HepG2 (cell line): Measurements from ENCODE around the gene AMPH. TPM values are rescaled to one million over a fixed set of nuclear protein-coding genes. Genes with fewer than 3 reads are reported as not detected.

ENCODE experiments used
- ATAC-seq: fragments of 200-7000 bp; cut with Tn5 transposase; 3 replicates; pipeline ENCODE4 v1.9.1; 2020; ENCODE audit warnings: mild to moderate bottlenecking, moderate library complexity
- BruUV-seq: library from RNA; stranded (reverse); fragments of 400-500 nt; replicated peaks from 2 replicates; lab custom pipeline; 2021; lab: Mats Ljungman, UMichigan
- CTCF ChIA-PET: fragments of 300-600 bp; formaldehyde crosslinking; extraction: SDS; loops from one replicate; lab custom pipeline; 2021; ENCODE audit warnings: low total read pairs, inconsistent platforms, low intra/inter-chr PET ratio; lab: Yijun Ruan, JAX
- POLR2A ChIA-PET: fragments of 350-600 bp; sonication (Branson Sonifier 250); formaldehyde crosslinking; loops from one replicate; lab custom pipeline; 2020; ENCODE audit warnings: antibody characterized with exemption, inconsistent platforms; lab: Yijun Ruan, JAX
- DNase-seq: peaks from one replicate; pipeline ENCODE4 v3.0.0-alpha.2; 2015; ENCODE audit warnings: low spot score
- FAIRE-seq: peaks from 3 replicates; lab custom pipeline; 2011; peaks lifted over from hg19 to GRCh38; lab: Jason Lieb, UNC
- H2AFZ ChIP-seq: one replicate; pipeline ENCODE4 v1.6.1; 2011; ENCODE audit warnings: low read length, inconsistent platforms
- H3K27ac ChIP-seq: fragments of 300-600 bp; 3 replicates; pipeline ENCODE4 v1.8.0; 2011; ENCODE audit warnings: mixed run types, mild to moderate bottlenecking, mixed read lengths, low read length, inconsistent platforms; ENCODE audit not compliant: insufficient read depth; ENCODE audit errors: extremely low read length
- H3K27me3 ChIP-seq, 2 experiments: fragments of 200-600 bp in 1 of 2; 2 replicates in 1 of 2; 3 replicates in 1 of 2; pipeline versions ENCODE4 v1.6.0 to v1.8.0; 2011; ENCODE audit warnings: low read length in 2 of 2, mild to moderate bottlenecking in 2 of 2, moderate library complexity in 2 of 2, inconsistent platforms in 1 of 2; ENCODE audit not compliant: insufficient read depth in 2 of 2, control insufficient read depth in 1 of 2
- H3K36me3 ChIP-seq, 2 experiments: fragments of 200-600 bp in 1 of 2; replicated peaks in 1 of 2; 2 replicates in 1 of 2; 3 replicates in 1 of 2; pipeline versions ENCODE4 v1.5.1 to v1.8.0; 2011; ENCODE audit warnings: low read length in 2 of 2, inconsistent platforms in 1 of 2; ENCODE audit not compliant: insufficient read depth in 2 of 2, control insufficient read depth in 1 of 2
- H3K4me1 ChIP-seq: 2 replicates; pipeline ENCODE4 v1.5.1; 2012; ENCODE audit warnings: low read length, inconsistent platforms; ENCODE audit not compliant: insufficient read depth
- H3K4me2 ChIP-seq: 2 replicates; pipeline ENCODE4 v1.6.0; 2011; ENCODE audit warnings: low read depth, low read length, inconsistent platforms
- H3K4me3 ChIP-seq, 3 experiments: fragments of 200-600 bp in 1 of 3; sonication (generic), shearing (Covaris generic) in 1 of 3; replicated peaks in 1 of 3; 2 replicates each; pipeline ENCODE4 v1.5.1; 2011 to 2016; ENCODE audit warnings: low read length in 3 of 3, inconsistent platforms in 2 of 3, low read depth in 2 of 3, mild to moderate bottlenecking in 2 of 3, control low read depth in 1 of 3, mixed read lengths in 1 of 3; ENCODE audit not compliant: insufficient read depth in 1 of 3
- H3K79me2 ChIP-seq: one replicate; pipeline ENCODE4 v1.6.1; 2011; ENCODE audit warnings: low read length, inconsistent platforms; ENCODE audit not compliant: insufficient read depth
- H3K9ac ChIP-seq: 2 replicates; pipeline ENCODE4 v1.6.0; 2011; ENCODE audit warnings: mild to moderate bottlenecking, low read depth, low read length, inconsistent platforms; ENCODE audit not compliant: insufficient read depth
- H3K9me3 ChIP-seq: 2 replicates; pipeline ENCODE4 v1.5.1; 2012; ENCODE audit warnings: mild to moderate bottlenecking, low read length
- H4K20me1 ChIP-seq: 2 replicates; pipeline ENCODE4 v1.6.0; 2011; ENCODE audit warnings: inconsistent platforms, mild to moderate bottlenecking, low read length, moderate library complexity; ENCODE audit not compliant: insufficient read depth
- ATM ChIP-seq: fragments of 450-650 bp; IDR thresholded peaks from 2 replicates; pipeline ENCODE4 v1.7.1; 2017; ENCODE audit warnings: mild to moderate bottlenecking, borderline replicate concordance
- JDP2 ChIP-seq: sonication (generic); formaldehyde crosslinking; IDR thresholded peaks from 2 replicates; pipeline ENCODE4 v1.8.1; 2022; ENCODE audit warnings: missing genetic modification reagents, borderline replicate concordance
- KDM5B ChIP-seq: sonication (generic); formaldehyde crosslinking; IDR thresholded peaks from 2 replicates; pipeline ENCODE4 v1.4.0; 2020; ENCODE audit warnings: missing genetic modification reagents, mild to moderate bottlenecking, borderline replicate concordance
- MAFF ChIP-seq: IDR thresholded peaks from 2 replicates; pipeline ENCODE4 v1.6.1; 2011; ENCODE audit warnings: low read depth, low read length, improper control_type of control experiment
- MAFK ChIP-seq, 2 experiments: IDR thresholded peaks in 1 of 2; conservative IDR thresholded peaks in 1 of 2; 2 replicates each; pipeline ENCODE4 v1.6.1; 2011; ENCODE audit warnings: improper control_type of control experiment in 2 of 2, low read length in 2 of 2
- NFATC3 ChIP-seq: sonication (generic); formaldehyde crosslinking; IDR thresholded peaks from 2 replicates; pipeline ENCODE4 v1.5.1; 2020; ENCODE audit warnings: mild to moderate bottlenecking, missing genetic modification reagents
- NFIB ChIP-seq: sonication (generic); formaldehyde crosslinking; IDR thresholded peaks from 2 replicates; pipeline ENCODE4 v1.9.0; 2021; ENCODE audit warnings: missing genetic modification reagents, mild to moderate bottlenecking, borderline replicate concordance
- NFRKB ChIP-seq: fragments of 450-650 bp; IDR thresholded peaks from 2 replicates; pipeline ENCODE4 v1.6.1; 2017
- SNAI1 ChIP-seq: sonication (generic); formaldehyde crosslinking; IDR thresholded peaks from 2 replicates; pipeline ENCODE4 v1.5.0; 2020; ENCODE audit warnings: mild to moderate bottlenecking, missing genetic modification reagents, borderline replicate concordance
- STAG1 ChIP-seq: sonication (generic); formaldehyde crosslinking; IDR thresholded peaks from 2 replicates; pipeline ENCODE4 v1.4.0; 2020; ENCODE audit warnings: missing genetic modification reagents
- TRIM22 ChIP-seq: fragments of 450-650 bp; IDR thresholded peaks from 2 replicates; pipeline ENCODE4 v1.6.1; 2017
- WIZ ChIP-seq: sonication (generic); formaldehyde crosslinking; IDR thresholded peaks from 2 replicates; pipeline ENCODE4 v1.5.1; 2020; ENCODE audit warnings: mild to moderate bottlenecking, missing genetic modification reagents
- ZFP36L2 ChIP-seq: sonication (generic); formaldehyde crosslinking; IDR thresholded peaks from 2 replicates; pipeline ENCODE4 v1.4.0; 2020; ENCODE audit warnings: missing genetic modification reagents
- ZNF274 ChIP-seq: sonication (generic); formaldehyde crosslinking; IDR thresholded peaks from 2 replicates; pipeline ENCODE4 v1.5.1; 2020; ENCODE audit warnings: mild to moderate bottlenecking, missing genetic modification reagents
- ZNF430 ChIP-seq: sonication (generic); formaldehyde crosslinking; IDR thresholded peaks from 2 replicates; pipeline ENCODE4 v1.9.0; 2021; ENCODE audit warnings: mild to moderate bottlenecking, missing genetic modification reagents
- ZNF644 ChIP-seq: IDR thresholded peaks from 2 replicates; pipeline ENCODE4 v1.6.1; 2016; ENCODE audit warnings: low read depth
- WGBS: methylation state at CpG from one replicate; pipeline ENCODE4 v1.1.6; 2017; ENCODE audit warnings: low lambda C conversion rate; 5-methylcytosine and 5-hydroxymethylcytosine counted together
- in situ Hi-C: cut with HindIII; loops from 2 replicates; pipeline ENCODE4 v1.10.0; 2017; ENCODE audit warnings: low pct_unique_long_range_greater_than_20kb; ENCODE audit not compliant: extremely low pct_ligation_motif_present
- intact Hi-C: fragments of 100-400 bp; cut with micrococcal nuclease; formaldehyde crosslinking; loops from one replicate; pipeline ENCODE4 v1.10.0; 2022; ENCODE audit not compliant: unreplicated experiment
- polyA plus RNA-seq, 8 experiments: library from polyadenylated mRNA; depleted of rRNA in 3 of 8; stranded (reverse) in 7 of 8; unstranded in 1 of 8; fragments of >200 nt; fragmentation: Illumina TruSeq in 4 of 8; extraction: Trizol in 4 of 8; gene quantifications; 2 replicates each; pipeline versions ENCODE4 v1.2.1 to v1.2.3, GENCODE V29; 2011 to 2016; ENCODE audit warnings: low read depth in 4 of 8, missing spikeins in 1 of 8, mixed read lengths in 1 of 8; ENCODE audit not compliant: insufficient read depth in 1 of 8
- total RNA-seq, 5 experiments: library from RNA; depleted of rRNA; stranded (reverse); fragments of >200 nt; fragmentation: Illumina TruSeq; extraction: Trizol; gene quantifications; 2 replicates each; pipeline ENCODE4 v1.2.3, GENCODE V29; 2016; ENCODE audit warnings: low read depth in 1 of 5

Gene AMPH
- total and polyA plus RNA-seq, 2 of the 13 experiments (the other 11 are each of a cell fraction or from before 2014, with no cell fraction given): not detected

GRCh38 chr7:38629651-38630510, 1.3 kb downstream of the AMPH start:
- WGBS: 16% methylated on average over 12 of the region's 12 CpGs
- no peak overlapping the region for H3K4me2 ChIP-seq
- in situ Hi-C loops (no loop called here), intact Hi-C loops (no loop called here)
- H3K36me3 ChIP-seq: no peaks in the 10 kb centered on the region
- no peak for DNase-seq
- no peaks in the 10 kb centered on the region for H3K79me2 ChIP-seq
- TF ChIP-seq ZNF644 (CRISPR knock-in tag) (no peak), NFRKB (no peak), SNAI1 (CRISPR knock-in tag) (no peak), STAG1 (no peak), KDM5B (CRISPR knock-in tag) (no peak), ATM (no peak)
- H3K9me3 ChIP-seq: no peaks in the 10 kb centered on the region
- ChIA-PET POLR2A (no interaction called here), CTCF (no interaction called here)
- no peak for FAIRE-seq
- no peak overlapping the region for H2AFZ ChIP-seq
- H4K20me1 ChIP-seq: no peaks in the 10 kb centered on the region
- H3K4me3 ChIP-seq: no peak overlapping the region
- ATAC-seq: no peak
- BruUV-seq: no TSS peak
- no peak overlapping the region for H3K9ac ChIP-seq
- peaks cover 1 to 22% of the 10 kb centered on the region in 2 experiments; a peak in 3 of 5 replicates for H3K27me3 ChIP-seq
- no peaks in the 10 kb centered on the region for H3K4me1 ChIP-seq
- no peak overlapping the region for H3K27ac ChIP-seq

DNA sequence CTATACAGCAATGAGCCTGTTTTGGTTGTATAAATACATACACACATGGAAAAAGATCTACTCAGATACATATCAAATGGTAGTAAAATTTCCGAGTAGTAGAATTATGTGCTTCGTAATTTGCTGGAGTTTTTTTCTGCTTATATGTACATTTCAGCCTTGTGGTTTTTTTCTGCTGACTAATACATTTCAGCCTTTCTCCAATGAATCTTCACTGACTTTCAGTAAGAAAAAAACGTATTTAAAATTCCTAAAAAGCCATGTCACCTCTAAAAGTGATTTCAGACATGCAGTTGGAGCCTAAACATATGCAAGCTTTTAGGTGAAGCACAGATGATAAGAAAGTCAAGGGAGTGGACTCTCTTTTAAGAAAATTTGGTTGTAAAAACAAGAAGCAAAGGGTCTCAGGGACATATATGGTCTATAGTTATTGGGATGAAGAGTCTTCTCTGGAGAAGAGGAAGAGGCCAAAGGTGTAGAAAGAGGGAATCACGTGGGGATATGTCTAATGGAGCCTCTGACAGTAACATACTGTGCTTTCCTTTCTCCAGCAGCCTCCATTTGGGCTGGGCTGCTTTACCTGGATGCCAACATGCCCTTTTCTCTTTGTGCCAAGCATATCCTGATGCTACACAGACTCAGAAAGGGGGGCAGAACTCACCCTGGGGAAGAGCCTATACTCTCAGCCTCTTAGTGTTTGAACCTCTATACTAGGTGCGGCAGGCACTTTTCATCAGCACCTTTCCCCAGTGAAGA, 2.4 kb downstream of the AMPH start:
- intact Hi-C loops: no loop called here
- Histone ChIP-seq H3K36me3 (no peaks in the 10 kb centered on the region), H3K27me3 (peaks cover 1 to 22% of the 10 kb centered on the region in 2 experiments; a peak in 3 of 5 replicates), H3K27ac (no peak overlapping the region), H3K79me2 (no peaks in the 10 kb centered on the region), H3K9ac (no peak overlapping the region), H2AFZ (no peak overlapping the region), H4K20me1 (no peaks in the 10 kb centered on the region), H3K4me1 (no peaks in the 10 kb centered on the region), H3K9me3 (no peaks in the 10 kb centered on the region), H3K4me2 (no peak overlapping the region), H3K4me3 (no peak overlapping the region)
- DNase-seq (no peak), FAIRE-seq (no peak), ATAC-seq (no peak)
- no TSS peak for BruUV-seq
- in situ Hi-C loops: no loop called here
- CTCF ChIA-PET: no interaction called here
- POLR2A ChIA-PET: no interaction called here
- 27% methylated on average over 5 of the region's 5 CpGs for WGBS
- no peak for TF ChIP-seq TRIM22
- TF ChIP-seq ZFP36L2: no peak
- TF ChIP-seq WIZ: no peak
- TF ChIP-seq ZNF430 (CRISPR knock-in tag): no peak
- no peak for TF ChIP-seq NFATC3 (CRISPR knock-in tag)
- peak; percentile 77 to 91 for TF ChIP-seq MAFK (conservative IDR thresholded peaks at IDR 0.05 in 1 of 2, IDR thresholded peaks at IDR 0.05 in 1 of 2; ENCODE audit: low read length in 2 of 2)
- TF ChIP-seq MAFF: peak; percentile 83
- TF ChIP-seq ZNF274 (CRISPR knock-in tag): no peak
- TF ChIP-seq NFIB: no peak
- no peak for TF ChIP-seq JDP2 (CRISPR knock-in tag)
